B cell (primary cell): Measurements from ENCODE around the gene PRRT4. TPM values are rescaled to one million over a fixed set of nuclear protein-coding genes. Genes with fewer than 3 reads are reported as not detected.

ENCODE experiments used
- ATAC-seq: fragments of 200-7000 bp; cut with Tn5 transposase; one replicate; pipeline ENCODE4 v1.10.0; 2021; ENCODE audit warnings: low read depth, mild to moderate bottlenecking, moderate number of reproducible peaks, moderate library complexity
- CTCF ChIA-PET: fragments of 350-600 bp; sonication (Branson Sonifier 250); formaldehyde crosslinking; loops from one replicate; lab custom pipeline; 2021; ENCODE audit warnings: antibody characterized with exemption, inconsistent platforms; lab: Charles Lee
- POLR2A ChIA-PET: fragments of 350-600 bp; sonication (Branson Sonifier 250); formaldehyde crosslinking; loops from one replicate; lab custom pipeline; 2021; ENCODE audit warnings: antibody characterized with exemption; lab: Charles Lee
- DNase-seq: peaks from one replicate; pipeline ENCODE4 v3.0.0; 2013
- H2AFZ ChIP-seq: 2 replicates; pipeline ENCODE4 v1.6.1; 2012; ENCODE audit warnings: mild to moderate bottlenecking, low read depth, low read length; ENCODE audit not compliant: insufficient read depth, poor library complexity, severe bottlenecking
- H3K27ac ChIP-seq, 2 donors: 1 replicate in 1 of 2; 2 replicates in 1 of 2; pipeline ENCODE4 v1.5.1; 2012 to 2013; ENCODE audit warnings: low read length in 2 of 2, mild to moderate bottlenecking in 2 of 2, moderate library complexity in 1 of 2
- H3K27me3 ChIP-seq, 4 experiments: fragments of 200-600 bp in 1 of 4; sonication (generic) in 1 of 4; replicated peaks in 1 of 4; 1 replicate in 2 of 4; 2 replicates in 2 of 4; pipeline versions ENCODE4 v1.6.1 to v1.7.0; 2013 to 2016; ENCODE audit warnings: low read length in 3 of 4, mild to moderate bottlenecking in 2 of 4, mixed read lengths in 1 of 4, moderate library complexity in 1 of 4; ENCODE audit not compliant: insufficient read depth in 4 of 4, control insufficient read depth in 3 of 4; ENCODE audit errors: control extremely low read depth in 1 of 4
- H3K36me3 ChIP-seq, 2 experiments: replicated peaks in 1 of 2; 1 replicate in 1 of 2; 2 replicates in 1 of 2; pipeline versions ENCODE4 v1.6.1 to v1.7.1; 2013; ENCODE audit warnings: low read length in 1 of 2; ENCODE audit not compliant: insufficient read depth in 2 of 2, control insufficient read depth in 1 of 2; ENCODE audit errors: control extremely low read depth in 1 of 2, extremely low read depth in 1 of 2
- H3K4me1 ChIP-seq, 2 donors: fragments of 200-600 bp in 1 of 2; sonication (generic) in 1 of 2; 1 replicate in 1 of 2; 2 replicates in 1 of 2; pipeline versions ENCODE4 v1.5.1 to v1.6.1; 2013 to 2017; ENCODE audit warnings: low read length in 2 of 2; ENCODE audit not compliant: control insufficient read depth in 2 of 2, insufficient read depth in 2 of 2
- H3K4me2 ChIP-seq: replicated peaks from 2 replicates; pipeline ENCODE3; 2012; ENCODE audit warnings: mild to moderate bottlenecking, low read depth, low read length; ENCODE audit not compliant: poor library complexity, severe bottlenecking
- H3K4me3 ChIP-seq, 5 experiments: fragments of 200-600 bp in 1 of 5; sonication (generic) in 1 of 5; 1 replicate in 3 of 5; 2 replicates in 2 of 5; pipeline versions ENCODE4 v1.5.1 to v1.7.0; 2011 to 2016; ENCODE audit warnings: low read length in 4 of 5, mild to moderate bottlenecking in 4 of 5, low read depth in 2 of 5, control low read depth in 1 of 5, moderate library complexity in 1 of 5; ENCODE audit not compliant: insufficient read depth in 1 of 5; ENCODE audit errors: control extremely low read depth in 1 of 5, extremely low read depth in 1 of 5
- H3K79me2 ChIP-seq: fragments of 200-600 bp; sonication (generic); one replicate; pipeline ENCODE4 v1.6.0; 2016; ENCODE audit warnings: low read length; ENCODE audit not compliant: control insufficient read depth, insufficient read depth
- H3K9ac ChIP-seq: fragments of 200-600 bp; sonication (generic); 2 replicates; pipeline ENCODE4 v1.6.1; 2017; ENCODE audit warnings: mild to moderate bottlenecking, low read length, moderate library complexity
- H3K9me3 ChIP-seq, 3 donors: one replicate each; pipeline versions ENCODE4 v1.6.1 to v1.7.1; 2013; ENCODE audit warnings: low read length in 2 of 3; ENCODE audit not compliant: control insufficient read depth in 2 of 3, insufficient read depth in 1 of 3; ENCODE audit errors: control extremely low read depth in 1 of 3
- H4K20me1 ChIP-seq: 2 replicates; pipeline ENCODE4 v1.6.0; 2012; ENCODE audit warnings: mild to moderate bottlenecking, low read length; ENCODE audit not compliant: insufficient read depth, control insufficient read depth, poor library complexity, severe bottlenecking
- H3K27ac Mint-ChIP-seq: one replicate; pipeline ENCODE4 v1.8.0; 2021; ENCODE audit warnings: mixed read lengths
- H3K27me3 Mint-ChIP-seq: one replicate; pipeline ENCODE4 v1.8.0; 2021; ENCODE audit warnings: mixed read lengths
- H3K4me1 Mint-ChIP-seq: one replicate; pipeline ENCODE4 v1.8.0; 2021; ENCODE audit warnings: mixed read lengths
- H3K4me3 Mint-ChIP-seq: one replicate; pipeline ENCODE4 v1.8.0; 2021; ENCODE audit warnings: mixed read lengths
- H3K9me3 Mint-ChIP-seq: one replicate; pipeline ENCODE4 v1.8.0; 2022; ENCODE audit warnings: mixed read lengths; ENCODE audit not compliant: insufficient read depth
- CTCF ChIP-seq: fragments of 200-600 bp; IDR thresholded peaks from one replicate; pipeline ENCODE4 v1.8.0; 2022; ENCODE audit warnings: antibody characterized with exemption, mild to moderate bottlenecking
- EZH2 ChIP-seq: IDR thresholded peaks from 2 replicates; pipeline ENCODE4 v1.6.1; 2012; ENCODE audit warnings: borderline replicate concordance, low read depth, mild to moderate bottlenecking, moderate library complexity, low read length; ENCODE audit not compliant: insufficient read depth, poor library complexity, severe bottlenecking
- WGBS: methylation state at CpG from one replicate; pipeline ENCODE4 v1.1.5; 2013; ENCODE audit warnings: missing lambda C conversion rate; ENCODE audit not compliant: insufficient coverage; 5-methylcytosine and 5-hydroxymethylcytosine counted together
- intact Hi-C: fragments of 100-400 bp; cut with micrococcal nuclease; formaldehyde crosslinking; loops from one replicate; pipeline ENCODE4 v1.10.0; 2022
- polyA plus RNA-seq: library from polyadenylated mRNA; depleted of rRNA; stranded (reverse); fragments of >200 nt; gene quantifications from 2 replicates; pipeline ENCODE4 v1.2.3, GENCODE V29; 2012
- total RNA-seq, 2 donors: library from RNA; stranded (reverse); fragments of 120-200 nt in 1 of 2; gene quantifications; 1 replicate in 1 of 2; 2 replicates in 1 of 2; pipeline versions ENCODE4 v1.2.3 to v1.2.4, GENCODE V29; 2013 to 2022

The PRRT4 gene
- total and polyA plus RNA-seq, 2 donors (not counting 1 experiment from before 2014, with no cell fraction given), result 0.04 to 0.20 TPM

GRCh38 chr7:128309976-128310375 is 51.5 kb downstream of the PRRT4 start:
- H2AFZ ChIP-seq, result no peak overlapping the region
- H3K27me3 ChIP-seq, result no peaks in the 10 kb centered on the region
- ATAC-seq, result no peak
- no peak overlapping the region for H3K4me2 ChIP-seq
- no peaks in the 10 kb centered on the region for H3K9me3 ChIP-seq
- Mint-ChIP-seq H3K27ac (no peak overlapping the region), H3K27me3 (no peaks in the 10 kb centered on the region), H3K4me1 (no peaks in the 10 kb centered on the region), H3K9me3 (no peaks in the 10 kb centered on the region), H3K4me3 (no peak overlapping the region)
- no peaks in the 10 kb centered on the region for H3K4me1 ChIP-seq
- H3K79me2 ChIP-seq, result no peaks in the 10 kb centered on the region
- H3K9ac ChIP-seq, result no peak overlapping the region
- intact Hi-C loops, result no loop called here
- WGBS, result no CpG with 5 or more reads among the region's 5 CpGs
- ChIA-PET CTCF (no interaction called here), POLR2A (no interaction called here)
- no peak overlapping the region for H3K4me3 ChIP-seq
- TF ChIP-seq EZH2 (no peak), CTCF (no peak)
- H3K36me3 ChIP-seq, result peaks cover 13 to 77% of the 10 kb centered on the region in 2 experiments
- DNase-seq, result no peak
- no peaks in the 10 kb centered on the region for H4K20me1 ChIP-seq
- no peak overlapping the region for H3K27ac ChIP-seq

- DNase-seq (no peak), ATAC-seq (no peak)
- Mint-ChIP-seq H3K4me3 (no peak overlapping the region), H3K9me3 (no peaks in the 10 kb centered on the region), H3K27me3 (no peaks in the 10 kb centered on the region), H3K4me1 (no peaks in the 10 kb centered on the region), H3K27ac (no peak overlapping the region)
- H3K4me2 ChIP-seq, result no peak overlapping the region
- H3K9me3 ChIP-seq, result no peaks in the 10 kb centered on the region
- H3K27me3 ChIP-seq, result no peaks in the 10 kb centered on the region
- no peak overlapping the region for H3K27ac ChIP-seq
- no peak overlapping the region for H3K9ac ChIP-seq
- no peaks in the 10 kb centered on the region for H3K4me1 ChIP-seq
- H3K4me3 ChIP-seq, result no peak overlapping the region
- H3K79me2 ChIP-seq, result no peaks in the 10 kb centered on the region
- WGBS, result 100% methylated on average over 3 of the region's 6 CpGs
- no peaks in the 10 kb centered on the region for H4K20me1 ChIP-seq
- H3K36me3 ChIP-seq, result peaks cover 18 to 76% of the 10 kb centered on the region in 2 experiments
- TF ChIP-seq CTCF, result no peak
- no peak for TF ChIP-seq EZH2
- H2AFZ ChIP-seq, result no peak overlapping the region
- ChIA-PET POLR2A (no interaction called here), CTCF (no interaction called here)
- intact Hi-C loops, result no loop called here
Measured at GRCh38 chr7:128309124-128309523, 52.4 kb downstream of the PRRT4 start.
